Neural cell (in vitro differentiated cells): ENCODE measurements around the gene CRYGC.

ENCODE experiments used
- EP300 ChIP-seq: fragments of 450-650 bp; conservative IDR thresholded peaks from 2 replicates; pipeline ENCODE4 v1.6.1; 2014; ENCODE audit warnings: antibody characterized with exemption, mild to moderate bottlenecking, moderate library complexity; ENCODE audit not compliant: poor library complexity, severe bottlenecking
- EZH2 ChIP-seq: fragments of 200-600, 300-800 bp; shearing (Covaris generic), sonication (generic); IDR thresholded peaks from 2 replicates; pipeline ENCODE4 v1.6.1; 2014; ENCODE audit warnings: antibody characterized with exemption, low read length, borderline replicate concordance, mild to moderate bottlenecking; ENCODE audit not compliant: insufficient read depth, poor library complexity, severe bottlenecking
- MXI1 ChIP-seq: fragments of 450-650 bp; conservative IDR thresholded peaks from 2 replicates; pipeline ENCODE4 v1.6.1; 2014; ENCODE audit warnings: antibody characterized with exemption, mild to moderate bottlenecking; ENCODE audit not compliant: poor library complexity, severe bottlenecking
- POLR2AphosphoS5 ChIP-seq: IDR thresholded peaks from 2 replicates; pipeline ENCODE4 v1.6.1; 2012
- RAD21 ChIP-seq: fragments of 450-650 bp; conservative IDR thresholded peaks from 2 replicates; pipeline ENCODE4 v1.6.1; 2014; ENCODE audit warnings: antibody characterized with exemption, mild to moderate bottlenecking, moderate library complexity
- SMC3 ChIP-seq: fragments of 450-650 bp; conservative IDR thresholded peaks from 2 replicates; pipeline ENCODE4 v1.6.1; 2014; ENCODE audit warnings: antibody characterized with exemption, mild to moderate bottlenecking, moderate library complexity; ENCODE audit not compliant: poor library complexity
- TAF1 ChIP-seq: IDR thresholded peaks from 2 replicates; pipeline ENCODE4 v1.6.1; 2012; ENCODE audit warnings: low read depth
- TF ChIP-seq, protein P1 (sequence below): fragments of 450-650 bp; IDR thresholded peaks from 2 replicates; pipeline ENCODE4 v1.5.1; 2014; ENCODE audit warnings: antibody characterized with exemption, mild to moderate bottlenecking, moderate library complexity; ENCODE audit not compliant: poor library complexity, severe bottlenecking
- TF ChIP-seq, protein P2 (sequence below): IDR thresholded peaks from 2 replicates; pipeline ENCODE4 v1.6.1; 2012; ENCODE audit warnings: borderline replicate concordance

DNA sequence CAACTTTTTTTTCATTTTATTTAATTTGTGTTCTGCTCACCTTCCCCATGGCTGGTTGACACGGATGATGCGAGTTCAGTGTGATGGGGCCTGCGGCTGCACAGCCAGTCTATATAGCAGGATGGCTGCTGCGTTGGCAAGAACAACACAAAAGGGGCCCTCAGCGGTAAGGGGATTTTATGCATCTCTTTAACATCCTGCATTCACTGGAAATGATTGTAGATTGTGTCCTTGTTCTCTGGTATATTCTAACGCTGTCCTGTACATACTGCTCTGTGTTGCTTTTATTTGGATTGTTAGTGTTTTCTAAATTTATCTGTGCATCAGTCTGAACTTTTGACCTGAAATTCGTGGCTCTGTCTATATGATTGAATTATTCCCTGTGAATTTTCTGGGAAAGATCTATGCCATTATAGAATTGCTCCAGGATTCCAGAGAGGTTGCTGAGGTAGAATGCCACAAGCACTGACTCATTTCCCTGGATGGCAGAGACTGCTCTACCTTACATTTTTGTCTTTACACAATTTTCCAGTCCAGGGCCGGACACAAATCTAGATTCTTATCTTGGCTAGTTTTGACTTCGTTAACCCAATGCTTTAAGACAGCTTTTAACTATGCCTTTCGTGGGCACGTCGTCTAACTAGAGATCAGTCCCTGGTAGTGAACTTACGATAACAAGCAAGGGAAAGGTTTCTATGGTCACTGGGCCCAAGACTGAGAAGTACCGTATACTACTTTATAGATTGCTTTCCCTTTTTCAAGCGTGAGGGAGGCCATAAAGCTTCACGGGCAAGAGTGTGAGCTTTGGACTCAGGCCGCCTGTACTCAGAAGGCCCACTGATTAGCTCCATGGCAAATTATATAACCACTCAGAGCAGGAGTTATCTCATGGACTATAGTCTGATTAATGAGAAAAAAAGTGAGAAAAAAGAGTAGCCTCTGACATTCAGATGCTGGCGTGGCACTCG, at the start of gene CRYGC:
- no peak for TF ChIP-seq POLR2AphosphoS5
- TF ChIP-seq, protein P1, sequence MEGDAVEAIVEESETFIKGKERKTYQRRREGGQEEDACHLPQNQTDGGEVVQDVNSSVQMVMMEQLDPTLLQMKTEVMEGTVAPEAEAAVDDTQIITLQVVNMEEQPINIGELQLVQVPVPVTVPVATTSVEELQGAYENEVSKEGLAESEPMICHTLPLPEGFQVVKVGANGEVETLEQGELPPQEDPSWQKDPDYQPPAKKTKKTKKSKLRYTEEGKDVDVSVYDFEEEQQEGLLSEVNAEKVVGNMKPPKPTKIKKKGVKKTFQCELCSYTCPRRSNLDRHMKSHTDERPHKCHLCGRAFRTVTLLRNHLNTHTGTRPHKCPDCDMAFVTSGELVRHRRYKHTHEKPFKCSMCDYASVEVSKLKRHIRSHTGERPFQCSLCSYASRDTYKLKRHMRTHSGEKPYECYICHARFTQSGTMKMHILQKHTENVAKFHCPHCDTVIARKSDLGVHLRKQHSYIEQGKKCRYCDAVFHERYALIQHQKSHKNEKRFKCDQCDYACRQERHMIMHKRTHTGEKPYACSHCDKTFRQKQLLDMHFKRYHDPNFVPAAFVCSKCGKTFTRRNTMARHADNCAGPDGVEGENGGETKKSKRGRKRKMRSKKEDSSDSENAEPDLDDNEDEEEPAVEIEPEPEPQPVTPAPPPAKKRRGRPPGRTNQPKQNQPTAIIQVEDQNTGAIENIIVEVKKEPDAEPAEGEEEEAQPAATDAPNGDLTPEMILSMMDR, result no peak
- no peak for TF ChIP-seq MXI1
- TF ChIP-seq TAF1, result no peak
- no peak for TF ChIP-seq EZH2
- TF ChIP-seq RAD21, result no peak
- no peak for TF ChIP-seq SMC3
- TF ChIP-seq, protein P2, sequence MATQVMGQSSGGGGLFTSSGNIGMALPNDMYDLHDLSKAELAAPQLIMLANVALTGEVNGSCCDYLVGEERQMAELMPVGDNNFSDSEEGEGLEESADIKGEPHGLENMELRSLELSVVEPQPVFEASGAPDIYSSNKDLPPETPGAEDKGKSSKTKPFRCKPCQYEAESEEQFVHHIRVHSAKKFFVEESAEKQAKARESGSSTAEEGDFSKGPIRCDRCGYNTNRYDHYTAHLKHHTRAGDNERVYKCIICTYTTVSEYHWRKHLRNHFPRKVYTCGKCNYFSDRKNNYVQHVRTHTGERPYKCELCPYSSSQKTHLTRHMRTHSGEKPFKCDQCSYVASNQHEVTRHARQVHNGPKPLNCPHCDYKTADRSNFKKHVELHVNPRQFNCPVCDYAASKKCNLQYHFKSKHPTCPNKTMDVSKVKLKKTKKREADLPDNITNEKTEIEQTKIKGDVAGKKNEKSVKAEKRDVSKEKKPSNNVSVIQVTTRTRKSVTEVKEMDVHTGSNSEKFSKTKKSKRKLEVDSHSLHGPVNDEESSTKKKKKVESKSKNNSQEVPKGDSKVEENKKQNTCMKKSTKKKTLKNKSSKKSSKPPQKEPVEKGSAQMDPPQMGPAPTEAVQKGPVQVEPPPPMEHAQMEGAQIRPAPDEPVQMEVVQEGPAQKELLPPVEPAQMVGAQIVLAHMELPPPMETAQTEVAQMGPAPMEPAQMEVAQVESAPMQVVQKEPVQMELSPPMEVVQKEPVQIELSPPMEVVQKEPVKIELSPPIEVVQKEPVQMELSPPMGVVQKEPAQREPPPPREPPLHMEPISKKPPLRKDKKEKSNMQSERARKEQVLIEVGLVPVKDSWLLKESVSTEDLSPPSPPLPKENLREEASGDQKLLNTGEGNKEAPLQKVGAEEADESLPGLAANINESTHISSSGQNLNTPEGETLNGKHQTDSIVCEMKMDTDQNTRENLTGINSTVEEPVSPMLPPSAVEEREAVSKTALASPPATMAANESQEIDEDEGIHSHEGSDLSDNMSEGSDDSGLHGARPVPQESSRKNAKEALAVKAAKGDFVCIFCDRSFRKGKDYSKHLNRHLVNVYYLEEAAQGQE, result no peak
- no peak for TF ChIP-seq EP300
